K562 treated with DMSO at 1 percent for 12 hours (cell line): ENCODE data around the gene SPRR1A. TPM values are rescaled to one million over a fixed set of nuclear protein-coding genes. Genes with fewer than 3 reads are reported as not detected.

Experiments used
- total RNA-seq: library from RNA; unstranded; fragments of 300-600 nt; gene quantifications from 2 replicates; pipeline ENCODE4 v1.2.3, GENCODE V29; 2022; ENCODE audit not compliant: insufficient read depth

SPRR1A gene, protein sequence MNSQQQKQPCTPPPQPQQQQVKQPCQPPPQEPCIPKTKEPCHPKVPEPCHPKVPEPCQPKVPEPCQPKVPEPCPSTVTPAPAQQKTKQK
- not detected in 2 replicates for total RNA-seq

DNA sequence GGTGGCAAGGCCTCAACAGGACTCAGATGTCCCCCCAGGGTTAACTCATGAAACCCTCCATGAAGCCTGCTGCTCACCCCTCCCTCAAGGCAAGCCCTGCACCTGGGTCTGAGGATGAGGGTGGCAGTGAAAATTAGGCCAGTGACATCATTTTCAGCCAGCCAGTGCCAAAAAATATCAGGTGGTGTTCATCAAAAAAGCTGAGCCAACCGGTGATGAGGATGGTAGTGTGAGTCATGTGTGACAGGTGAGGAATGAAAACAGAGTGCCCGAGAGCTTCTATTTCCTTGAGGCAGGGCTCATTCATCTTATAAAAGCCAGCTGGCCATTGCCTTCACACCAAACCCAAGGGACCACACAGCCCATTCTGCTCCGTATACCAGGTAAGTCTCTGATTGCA lies at the start of gene SPRR1A:
Gene SPRR1A (plus strand): TSS at position 339 of the 400 bp plus-strand sequence. CDS start 1,150 bp downstream, outside the sequence.

GRCh38 chr1:152946651-152947256 lies 37.1 kb upstream of the SPRR1A start, which contains the start of gene SPRR5:
SPRR5 (plus strand) TSS chr1:152947206; CDS start chr1:152948555, 1,349 bp downstream.

DNA sequence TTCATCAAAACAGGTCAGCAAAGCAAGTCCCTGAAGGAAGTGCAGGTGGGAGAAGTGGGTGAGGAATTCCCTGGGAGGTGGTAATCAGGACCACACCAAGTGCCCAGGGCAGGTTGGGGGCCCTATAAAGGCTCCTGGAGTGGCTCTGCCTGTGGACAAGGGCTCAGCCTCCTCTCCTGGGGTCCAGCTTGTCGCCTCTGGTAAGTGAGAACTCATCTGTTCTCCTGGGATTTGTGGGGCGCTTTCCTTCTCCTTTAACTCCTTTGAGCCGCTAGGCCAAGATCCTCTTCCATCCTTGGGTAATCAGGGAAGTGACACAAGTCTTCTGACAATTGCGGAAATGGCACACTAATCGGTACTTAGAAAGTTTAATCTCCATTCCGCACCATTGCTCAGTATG lies 13.4 kb upstream of the SPRR1A start, which contains the start of gene SPRR4:
Gene SPRR4 (plus strand): TSS at position 154 of the 400 bp plus-strand sequence. CDS start 1,243 bp downstream, outside the sequence.

DNA sequence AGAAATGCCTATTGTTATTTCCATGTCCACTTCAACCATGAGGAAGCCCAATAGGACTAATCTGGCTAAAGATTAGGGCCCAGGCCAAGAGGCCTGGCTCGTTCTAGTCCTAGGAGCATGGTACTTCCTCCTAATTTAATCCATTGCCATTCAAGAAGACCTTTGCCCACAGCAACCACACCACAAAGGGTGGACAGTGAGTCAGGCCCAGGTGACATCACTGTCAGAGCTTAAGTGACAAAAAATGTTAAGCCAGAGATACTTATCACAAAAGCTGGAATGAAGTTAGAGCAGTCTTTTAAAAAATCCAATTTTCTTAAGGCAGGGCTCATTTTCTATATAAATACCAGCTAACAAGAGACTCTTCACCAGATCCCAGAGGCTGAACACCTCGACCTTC lies 17.5 kb downstream of the SPRR1A start, which contains the start of gene SPRR3:
Gene SPRR3 (plus strand): TSS at position 368 of the 400 bp plus-strand sequence. CDS start 1,272 bp downstream, outside the sequence.

DNA sequence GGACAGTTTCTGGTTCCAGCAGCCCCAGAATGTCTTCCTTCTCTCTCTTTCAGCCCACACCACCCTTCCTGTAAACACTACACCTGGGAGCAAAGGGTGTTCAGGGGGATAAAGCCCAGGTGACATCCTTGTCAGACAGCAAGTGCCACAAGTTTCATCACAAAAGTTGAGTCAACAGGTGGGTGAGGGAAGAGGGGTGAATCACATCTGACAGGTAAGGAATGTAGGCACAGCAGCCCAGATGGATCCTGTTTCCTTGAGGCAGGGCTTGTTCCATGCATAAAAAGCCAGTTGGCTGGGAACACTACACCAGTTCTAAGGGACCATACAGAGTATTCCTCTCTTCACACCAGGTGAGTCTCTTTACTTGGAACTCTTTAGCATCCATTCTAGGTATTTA lies 47.0 kb downstream of the SPRR1A start, which contains the start of gene SPRR1B:
Gene SPRR1B (plus strand): TSS at position 309 of the 400 bp plus-strand sequence. CDS start 1,143 bp downstream, outside the sequence.

Other genes with a start within 250 kb of the SPRR1A start
- gene KPRP, start 226.1 kb upstream of the SPRR1A start, total RNA-seq, result not detected in 2 replicates
- not detected in 2 replicates for gene LCE1F, start 208.9 kb upstream of the SPRR1A start, total RNA-seq
- not detected in 2 replicates for gene LCE1E, start 197.8 kb upstream of the SPRR1A start, total RNA-seq
- not detected in 2 replicates for gene LCE1D, start 187.4 kb upstream of the SPRR1A start, total RNA-seq
- gene LCE1C, start 177.4 kb upstream of the SPRR1A start, total RNA-seq, result not detected in 2 replicates
- not detected in 2 replicates for gene LCE1B, start 172.1 kb upstream of the SPRR1A start, total RNA-seq
- gene LCE1A, start 156.6 kb upstream of the SPRR1A start, total RNA-seq, result not detected in 2 replicates
- gene LCE6A, start 141.2 kb upstream of the SPRR1A start, total RNA-seq, result not detected in 2 replicates
- gene LCE7A, start 124.1 kb upstream of the SPRR1A start, total RNA-seq, result not detected in 2 replicates
- gene SMCP, start 105.8 kb upstream of the SPRR1A start, total RNA-seq, result not detected in 2 replicates
- gene IVL, start 75.5 kb upstream of the SPRR1A start, total RNA-seq, result not detected in 2 replicates
- gene SPRR5, start 36.9 kb upstream of the SPRR1A start, total RNA-seq, result not detected in 2 replicates
- not detected in 2 replicates for gene SPRR4, start 13.4 kb upstream of the SPRR1A start, total RNA-seq
- not detected in 2 replicates for gene SPRR3, start 17.7 kb downstream of the SPRR1A start, total RNA-seq
- not detected in 2 replicates for gene SPRR1B, start 47.1 kb downstream of the SPRR1A start, total RNA-seq
- 31.6 and 32.8 TPM in 2 replicates for gene SPRR2D, start 57.0 kb downstream of the SPRR1A start, total RNA-seq
- gene SPRR2A, start 73.4 kb downstream of the SPRR1A start, total RNA-seq, result not detected in 2 replicates
- gene SPRR2B, start 87.5 kb downstream of the SPRR1A start, total RNA-seq, result not detected in 2 replicates
- gene SPRR2E, start 110.4 kb downstream of the SPRR1A start, total RNA-seq, result not detected in 2 replicates
- not detected in 2 replicates for gene SPRR2F, start 129.4 kb downstream of the SPRR1A start, total RNA-seq
- gene SPRR2G, start 166.8 kb downstream of the SPRR1A start, total RNA-seq, result not detected in 2 replicates
- gene LELP1, start 219.3 kb downstream of the SPRR1A start, total RNA-seq, result not detected in 2 replicates
- gene PRR9, start 233.5 kb downstream of the SPRR1A start, total RNA-seq, result 1.7 and 2.4 TPM in 2 replicates